Measurements from ENCODE around the gene TGFBR3. TPM values are rescaled to one million over a fixed set of nuclear protein-coding genes. Genes with fewer than 3 reads are reported as not detected.

Gene TGFBR3
- total and polyA plus RNA-seq, 2 of the 8 experiments (the other 6 are each of a cell fraction or from before 2014, with no cell fraction given): 2.0 to 6.1 TPM

DNA sequence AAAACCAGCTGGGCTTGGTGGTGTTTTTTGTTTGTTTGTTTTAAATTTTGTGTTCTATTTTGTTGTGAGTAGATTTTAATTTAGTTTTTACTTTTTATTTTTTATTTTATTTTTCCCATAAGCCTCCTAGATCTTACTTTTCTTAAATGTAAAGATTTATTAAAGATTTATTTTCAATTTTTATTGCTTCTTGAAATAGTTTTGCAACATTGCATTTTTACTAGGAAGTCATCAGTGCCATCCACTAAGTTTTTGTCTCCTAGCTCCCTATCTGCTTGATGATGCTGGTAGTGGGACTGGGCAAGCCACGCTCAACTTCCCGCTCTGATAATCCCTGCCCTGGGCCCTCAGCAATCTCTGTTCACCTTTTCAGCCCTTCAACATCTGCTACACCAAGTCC is 209.9 kb downstream of the TGFBR3 start:
- Histone ChIP-seq H3K27ac (ENCODE audit: low read depth, low read length) (no peak overlapping the region), H2AK5ac (ENCODE audit: low read depth, low read length) (no peak overlapping the region), H4K91ac (replicated peaks; ENCODE audit: insufficient read length, low read length) (no peak overlapping the region), H3K56ac (replicated peaks; ENCODE audit: insufficient read length, low read depth, low read length) (no peak overlapping the region), H3K4ac (replicated peaks; ENCODE audit: insufficient read length, low read depth, low read length) (no peak overlapping the region), H3K9ac (replicated peaks in 1 of 4; ENCODE audit: extremely low read depth in 1 of 4, low read depth in 3 of 4, low read length in 3 of 4) (no peak overlapping the region), H3K9me3 (ENCODE audit: insufficient read depth in 2 of 2, low read depth in 1 of 2, low read length in 1 of 2) (no peaks in the 10 kb centered on the region), H4K5ac (ENCODE audit: insufficient read length, low read depth, low read length) (no peak overlapping the region), H2BK20ac (ENCODE audit: low read length) (no peak overlapping the region), H2BK12ac (ENCODE audit: low read depth, low read length) (no peak overlapping the region), H3K14ac (ENCODE audit: insufficient read length) (no peak overlapping the region), H3K23me2 (ENCODE audit: low read depth, low read length) (no peaks in the 10 kb centered on the region), H2BK15ac (ENCODE audit: low read length) (no peak overlapping the region), H2AFZ (ENCODE audit: low read length) (no peak overlapping the region), H3K36me3 (ENCODE audit: control insufficient read depth in 2 of 4, insufficient read depth in 4 of 4, low read length in 3 of 4) (no peaks in the 10 kb centered on the region), H3K79me2 (ENCODE audit: control insufficient read depth in 1 of 2, insufficient read depth in 2 of 2, low read length in 2 of 2) (no peaks in the 10 kb centered on the region), H4K20me1 (replicated peaks in 1 of 2; ENCODE audit: control insufficient read depth in 1 of 2, insufficient read depth in 2 of 2, low read length in 2 of 2) (no peaks in the 10 kb centered on the region), H2BK120ac (replicated peaks; ENCODE audit: low read depth, low read length) (no peak overlapping the region), H3K4me1 (replicated peaks in 1 of 4; ENCODE audit: control insufficient read depth in 3 of 4, insufficient read depth in 4 of 4, low read length in 3 of 4) (no peaks in the 10 kb centered on the region), H4K8ac (ENCODE audit: extremely low read depth, insufficient read depth, low read length) (no peak overlapping the region), H3K4me2 (ENCODE audit: insufficient read depth in 1 of 2, low read depth in 2 of 2, low read length in 2 of 2) (no peak overlapping the region), H3K27me3 (replicated peaks in 1 of 4; ENCODE audit: control insufficient read depth in 3 of 4, extremely low read depth in 1 of 4, insufficient read depth in 3 of 4, low read length in 3 of 4) (no peaks in the 10 kb centered on the region), H3K4me3 (ENCODE audit: extremely low read depth in 1 of 4, insufficient read depth in 2 of 4, low read depth in 3 of 4, low read length in 4 of 4) (no peak overlapping the region), H3K18ac (ENCODE audit: extremely low read depth, low read length) (no peak overlapping the region), H2BK5ac (ENCODE audit: low read depth, low read length) (no peak overlapping the region), H3K23ac (ENCODE audit: insufficient read length) (no peak overlapping the region), H3K79me1 (ENCODE audit: low read depth, low read length) (no peaks in the 10 kb centered on the region)
- FAIRE-seq: no peak
- WGBS, 2 experiments (ENCODE audit: extremely low coverage in 1 of 2, insufficient coverage in 1 of 2, insufficient read length in 1 of 2, insufficient replicate concordance in 2 of 2, low coverage in 1 of 2, low lambda C conversion rate in 2 of 2, missing lambda C conversion rate in 1 of 2): 89% methylated on average over 2 of the region's 2 CpGs; no CpG with 5 or more reads in 1 of the 2 experiments
- ChIA-PET CTCF (ENCODE audit: partially characterized antibody) (no interaction called here), POLR2A (ENCODE audit: partially characterized antibody) (no interaction called here)
- no peak for DNase-seq (ENCODE audit: low read depth in 1 of 2, low spot score in 2 of 2)
- TF ChIP-seq MAFK (IDR thresholded peaks at IDR 0.05; ENCODE audit: low read depth, low read length) (no peak), RBBP5 (IDR thresholded peaks at IDR 0.05; ENCODE audit: borderline replicate concordance, low read depth, low read length) (no peak), KDM5A (IDR thresholded peaks at IDR 0.05; ENCODE audit: low read length) (no peak), CREB1 (IDR thresholded peaks at IDR 0.05) (no peak), JUN (IDR thresholded peaks at IDR 0.05; ENCODE audit: low read depth, low read length) (no peak), TAF7 (optimal IDR thresholded peaks at IDR 0.05; ENCODE audit: borderline replicate concordance, low read depth, low read length) (no peak), SIX5 (IDR thresholded peaks at IDR 0.05; ENCODE audit: low read depth, low read length) (no peak), RAD21 (IDR thresholded peaks at IDR 0.05 in 1 of 2, conservative IDR thresholded peaks at IDR 0.05 in 1 of 2; ENCODE audit: low read depth in 2 of 2, low read length in 2 of 2) (no peak), SIN3A (conservative IDR thresholded peaks at IDR 0.05 in 1 of 2, IDR thresholded peaks at IDR 0.05 in 1 of 2; ENCODE audit: low read depth in 1 of 2, low read length in 2 of 2) (no peak)
- TF ChIP-seq, protein P1, sequence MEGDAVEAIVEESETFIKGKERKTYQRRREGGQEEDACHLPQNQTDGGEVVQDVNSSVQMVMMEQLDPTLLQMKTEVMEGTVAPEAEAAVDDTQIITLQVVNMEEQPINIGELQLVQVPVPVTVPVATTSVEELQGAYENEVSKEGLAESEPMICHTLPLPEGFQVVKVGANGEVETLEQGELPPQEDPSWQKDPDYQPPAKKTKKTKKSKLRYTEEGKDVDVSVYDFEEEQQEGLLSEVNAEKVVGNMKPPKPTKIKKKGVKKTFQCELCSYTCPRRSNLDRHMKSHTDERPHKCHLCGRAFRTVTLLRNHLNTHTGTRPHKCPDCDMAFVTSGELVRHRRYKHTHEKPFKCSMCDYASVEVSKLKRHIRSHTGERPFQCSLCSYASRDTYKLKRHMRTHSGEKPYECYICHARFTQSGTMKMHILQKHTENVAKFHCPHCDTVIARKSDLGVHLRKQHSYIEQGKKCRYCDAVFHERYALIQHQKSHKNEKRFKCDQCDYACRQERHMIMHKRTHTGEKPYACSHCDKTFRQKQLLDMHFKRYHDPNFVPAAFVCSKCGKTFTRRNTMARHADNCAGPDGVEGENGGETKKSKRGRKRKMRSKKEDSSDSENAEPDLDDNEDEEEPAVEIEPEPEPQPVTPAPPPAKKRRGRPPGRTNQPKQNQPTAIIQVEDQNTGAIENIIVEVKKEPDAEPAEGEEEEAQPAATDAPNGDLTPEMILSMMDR (IDR thresholded peaks at IDR 0.05; ENCODE audit: control extremely low read depth in 1 of 3, insufficient read depth in 1 of 3, low read depth in 1 of 3, low read length in 3 of 3): no peak

Measured in H1 (cell line).